Measurements from ENCODE around the gene LRMDA.
"Not testable (repeated sequence)": the region's sequence is repeated elsewhere in the genome, so short reads cannot be mapped to it uniquely, and the experiment has no call there.

The LRMDA gene

DNA sequence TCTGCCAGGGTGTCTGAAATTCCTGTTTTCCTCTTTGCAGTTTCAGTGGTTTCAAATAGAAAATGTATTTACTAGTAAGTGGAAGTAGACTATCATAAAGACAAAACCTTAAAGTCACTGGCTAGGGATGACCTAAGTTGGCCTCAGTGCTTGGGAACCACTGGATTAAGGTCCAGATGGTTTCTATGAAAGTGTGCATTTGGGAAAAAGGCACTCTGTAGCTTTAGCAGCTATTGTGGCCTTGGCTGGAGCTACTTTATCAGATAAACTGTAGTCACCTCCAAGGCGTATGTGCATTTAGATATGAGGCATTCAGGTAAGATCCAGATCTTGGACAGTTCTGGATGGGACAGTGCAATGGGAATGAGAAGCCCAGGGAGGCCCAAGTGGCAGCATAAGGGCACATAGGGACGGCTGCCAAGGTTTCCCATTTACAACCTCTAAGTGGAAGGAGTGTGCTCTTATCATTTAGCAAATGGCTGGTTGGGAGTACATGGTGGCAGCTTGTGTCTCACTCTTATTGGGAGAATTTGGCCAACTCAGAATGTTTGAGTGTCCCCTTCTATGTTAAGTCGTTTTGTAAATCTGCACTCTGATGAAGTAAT lies 185.6 kb downstream of the LRMDA start:
- no peak for DNase-seq

DNA sequence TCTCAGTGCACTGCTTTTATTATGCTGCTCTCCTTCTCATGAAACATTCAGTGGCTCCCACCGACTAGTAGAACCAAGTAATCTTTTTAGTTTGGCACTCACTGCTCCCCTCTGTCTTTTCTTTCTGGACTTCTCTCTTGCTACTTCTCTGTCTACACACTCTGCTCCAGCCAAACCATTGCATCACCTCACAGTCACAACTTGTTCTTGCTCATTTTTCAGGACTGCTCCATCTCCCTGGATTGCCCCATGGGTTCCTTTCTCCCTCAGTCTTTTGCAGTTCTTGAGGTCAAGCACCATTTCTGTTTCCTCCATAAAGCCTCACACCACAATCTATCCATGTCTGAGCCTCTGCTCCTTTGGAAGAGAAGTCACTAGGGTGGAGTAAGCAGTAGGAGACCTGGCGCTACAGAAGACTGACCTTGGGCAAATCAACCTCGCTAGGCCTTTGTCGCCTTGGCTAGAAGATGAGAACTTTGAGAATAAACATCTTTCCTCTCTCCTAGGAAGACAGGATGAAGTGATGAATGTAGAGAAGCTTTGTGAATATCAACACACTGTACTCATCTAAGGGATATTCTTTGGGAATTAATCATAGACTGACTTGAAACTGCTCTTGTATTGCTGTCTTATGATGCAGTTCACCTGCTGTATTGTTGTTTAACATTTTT lies 186.2 kb downstream of the LRMDA start:
- DNase-seq = no peak

DNA sequence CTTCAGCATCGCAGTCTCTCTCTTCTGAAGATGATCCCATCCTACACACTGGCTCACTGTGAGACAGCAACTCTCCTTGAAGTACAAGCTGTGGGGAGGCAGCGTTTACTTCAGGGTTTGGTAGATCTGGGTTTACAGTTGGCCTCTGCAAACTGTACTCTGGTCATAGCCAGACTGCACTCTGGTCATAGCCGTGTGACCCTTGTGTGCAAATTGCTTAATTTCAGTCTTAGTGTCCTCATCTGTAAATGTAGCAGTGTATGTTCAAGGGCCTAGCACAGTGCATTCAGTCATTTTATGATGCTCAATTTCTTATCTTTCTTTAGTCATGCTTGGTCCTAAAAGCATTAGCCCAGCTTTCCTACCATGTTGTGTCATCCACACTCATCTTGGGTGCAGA lies 188.2 kb downstream of the LRMDA start:
- no peak for DNase-seq

DNA sequence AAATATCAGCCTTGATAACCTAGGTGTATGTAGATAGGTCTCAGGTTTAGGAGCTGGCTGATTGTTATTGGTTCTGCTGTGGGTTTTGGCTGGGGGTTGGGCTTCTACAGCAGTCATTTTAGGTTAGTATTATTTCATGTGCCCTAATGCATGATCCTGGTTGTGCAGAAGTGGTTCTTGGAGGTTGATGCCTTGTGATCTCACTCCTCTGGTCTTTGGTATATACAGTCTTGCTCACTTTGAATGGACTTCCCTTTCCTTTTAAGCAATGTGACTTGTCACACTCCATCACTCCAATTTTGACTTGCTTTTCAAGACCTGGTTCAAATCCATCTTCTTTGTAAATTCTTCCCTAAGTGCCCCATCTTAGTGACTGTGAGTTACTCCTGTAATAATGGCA lies 188.9 kb downstream of the LRMDA start:
- no peak for DNase-seq

DNA sequence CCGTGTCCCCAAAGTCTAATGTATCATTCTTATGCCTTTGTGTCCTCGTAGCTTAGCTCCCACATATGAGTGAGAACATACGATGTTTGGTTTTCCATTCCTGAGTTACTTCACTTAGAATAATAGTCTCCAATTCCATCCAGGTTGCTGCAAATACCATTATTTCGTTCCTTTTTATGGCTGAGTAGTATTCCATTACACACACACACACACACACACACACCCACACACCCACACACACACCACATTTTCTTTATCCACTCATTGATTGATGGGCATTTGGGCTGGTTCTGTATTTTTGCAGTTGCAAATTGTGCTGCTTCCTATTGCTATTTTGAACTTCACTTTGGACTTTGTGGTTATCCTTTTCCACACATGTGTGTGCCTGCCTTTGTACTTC lies 189.6 kb downstream of the LRMDA start:
- DNase-seq = not testable (repeated sequence)

DNA sequence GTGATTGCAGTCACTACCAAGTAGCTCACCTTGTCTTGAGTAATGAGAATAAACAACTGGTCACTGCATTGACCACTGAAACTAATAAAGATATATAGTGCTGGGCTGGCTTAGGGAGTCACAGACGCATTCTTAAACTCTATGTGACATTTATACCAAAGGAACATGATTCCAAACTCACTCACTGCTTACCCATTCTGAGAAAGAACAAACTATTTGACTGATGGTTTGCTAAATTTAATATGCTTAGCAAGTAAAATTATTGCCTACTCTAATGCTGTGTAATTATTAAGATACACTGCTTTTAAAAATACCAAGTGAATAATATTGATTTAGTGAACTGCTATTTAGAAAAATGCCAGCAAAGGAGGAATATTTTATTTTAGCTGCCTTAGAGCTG lies 191.1 kb downstream of the LRMDA start:
- no peak for DNase-seq

DNA sequence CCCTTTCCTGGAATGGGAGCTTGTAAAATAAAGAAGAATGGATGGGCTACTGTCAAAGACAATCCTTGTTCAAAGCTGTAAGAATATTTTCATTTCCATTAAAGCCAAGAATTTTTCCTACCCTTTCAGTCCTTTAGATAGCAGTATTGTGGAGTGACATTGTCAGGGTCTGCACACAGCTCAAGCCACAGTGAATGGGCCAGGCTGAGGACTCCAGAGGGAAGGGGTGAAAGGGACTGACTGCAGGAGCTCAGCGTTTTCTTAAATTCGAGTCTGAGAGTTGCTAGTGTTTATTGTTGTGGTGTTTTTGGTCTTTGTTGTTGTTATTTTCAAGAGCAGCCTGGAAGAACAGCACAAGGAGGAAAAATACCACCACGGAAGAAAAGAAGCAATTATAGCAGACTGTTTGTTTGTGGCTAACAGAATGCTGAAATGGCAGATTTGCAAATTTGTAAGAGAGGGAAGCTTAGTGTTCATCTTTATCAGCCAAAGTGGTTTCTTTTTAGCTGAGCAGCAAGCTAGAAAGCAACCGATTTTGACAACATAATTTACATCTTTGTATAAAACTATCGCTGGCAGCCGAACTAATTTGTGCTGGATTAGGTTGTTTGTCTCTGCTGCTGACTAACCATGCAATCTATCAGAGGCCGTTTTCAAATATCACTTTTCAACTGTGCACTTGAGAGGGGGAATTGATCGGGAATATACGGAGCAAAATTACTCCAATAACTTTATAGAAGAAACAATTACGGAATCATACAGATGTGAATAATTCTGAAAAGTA lies 192.1 kb downstream of the LRMDA start:
- DNase-seq = no peak

DNA sequence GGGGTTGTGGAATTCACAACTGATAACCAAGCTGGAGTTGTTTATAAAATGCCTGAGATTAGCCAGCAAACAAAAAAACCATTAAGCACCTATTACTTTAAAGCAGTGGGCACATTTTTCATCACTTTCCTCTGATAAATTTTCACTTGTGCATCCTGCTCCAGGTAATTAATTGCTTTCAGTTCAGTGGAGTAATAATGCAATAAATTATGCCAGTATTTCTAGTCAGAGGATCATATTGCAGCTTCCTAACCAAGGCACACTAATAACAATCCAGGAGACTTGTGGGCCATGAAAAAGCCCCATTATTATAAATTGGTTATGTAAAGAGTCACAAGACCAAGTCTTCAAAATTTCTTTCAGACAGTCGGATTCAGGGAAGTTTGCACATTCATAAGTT lies 193.2 kb downstream of the LRMDA start:
- DNase-seq = no peak

DNA sequence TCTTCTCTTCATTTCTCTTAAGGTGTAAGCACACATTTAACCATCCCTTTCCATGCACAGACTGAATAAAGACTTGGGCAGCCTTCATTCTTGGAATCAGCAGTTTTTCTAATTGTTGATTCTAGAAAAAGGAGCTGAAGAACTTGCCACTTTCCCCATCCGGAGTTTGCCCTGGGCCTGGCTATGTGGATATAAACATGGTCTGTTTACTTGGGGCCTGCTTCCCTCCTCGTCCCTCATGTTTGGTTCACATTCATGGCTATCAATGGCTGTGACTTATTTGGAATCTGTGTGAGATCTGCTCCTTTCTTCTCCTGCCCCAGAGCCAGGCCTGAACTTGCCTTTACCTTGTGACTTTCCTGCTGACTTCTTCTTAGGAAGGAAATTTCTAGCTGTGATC lies 199.3 kb downstream of the LRMDA start:
- DNase-seq = no peak

DNA sequence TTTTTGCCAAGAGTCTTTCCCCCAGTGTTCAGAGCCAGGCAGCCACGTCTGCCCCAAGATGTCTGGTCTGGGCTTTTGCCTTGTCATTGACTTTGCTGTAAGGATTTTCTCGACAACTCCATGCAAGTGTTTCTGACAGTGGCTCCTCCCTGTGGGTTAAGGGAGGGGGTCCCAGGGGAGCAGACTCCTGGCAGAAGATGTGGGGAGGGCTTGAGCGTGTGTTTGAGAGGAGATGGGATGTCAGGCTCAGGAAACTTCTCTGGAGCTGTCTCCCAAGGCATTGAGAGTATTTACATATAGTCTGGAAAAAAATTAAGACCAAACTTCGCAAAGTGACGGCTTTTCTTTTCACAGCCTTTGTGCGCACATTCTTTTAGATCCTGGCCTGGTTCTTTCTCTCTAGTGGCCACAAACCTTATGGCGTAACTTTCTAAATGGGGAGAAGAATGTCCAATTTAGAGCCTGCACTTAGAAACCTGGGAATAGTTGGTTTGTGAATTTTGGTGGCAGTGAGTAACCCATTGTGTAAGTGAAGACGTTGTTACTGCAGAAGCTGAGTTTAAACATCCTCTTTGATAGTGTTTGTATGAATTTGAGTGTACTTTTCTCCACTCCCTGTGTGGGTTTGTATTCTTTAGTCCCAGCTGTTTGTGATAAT lies 201.5 kb downstream of the LRMDA start:
- no peak for DNase-seq

DNA sequence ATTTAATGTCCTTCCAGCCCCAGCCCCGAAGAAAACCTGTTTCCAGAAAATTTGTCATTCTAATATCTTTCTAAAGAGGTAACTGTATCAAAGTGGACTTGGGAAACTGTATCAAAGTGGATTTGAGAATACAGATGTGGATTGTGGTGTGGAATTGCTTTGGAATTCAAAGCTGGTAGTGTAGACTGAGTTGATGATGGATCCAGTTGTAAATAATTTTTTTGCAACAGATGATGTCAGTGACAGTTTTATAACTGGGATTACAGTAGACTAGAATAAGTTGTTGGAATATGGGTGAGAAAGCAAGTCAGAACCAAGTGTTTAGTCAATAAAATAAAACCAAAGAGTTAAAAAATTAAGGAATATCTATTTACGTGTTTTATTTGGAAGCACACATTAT lies 202.1 kb downstream of the LRMDA start:
- DNase-seq = no peak

DNA sequence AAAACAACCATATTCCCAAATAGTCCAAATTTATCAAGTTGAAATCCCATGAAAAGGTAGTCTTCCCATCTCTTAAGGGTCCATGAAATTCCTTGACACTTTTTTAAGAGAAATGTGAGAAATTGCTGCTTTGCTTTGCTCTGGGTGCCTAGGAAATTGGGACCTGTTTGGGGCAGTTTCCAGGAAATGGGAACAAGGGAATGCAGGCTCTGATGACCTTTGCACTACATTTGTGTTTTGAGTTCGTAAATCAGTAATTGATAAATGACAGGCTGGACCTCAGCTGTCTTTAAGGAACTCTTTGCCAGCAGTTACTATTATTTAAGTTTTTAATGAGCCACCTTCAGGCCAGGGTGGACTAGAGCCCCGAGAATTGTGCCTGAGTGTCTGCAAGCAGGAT lies 203.5 kb downstream of the LRMDA start:
- DNase-seq = no peak

DNA sequence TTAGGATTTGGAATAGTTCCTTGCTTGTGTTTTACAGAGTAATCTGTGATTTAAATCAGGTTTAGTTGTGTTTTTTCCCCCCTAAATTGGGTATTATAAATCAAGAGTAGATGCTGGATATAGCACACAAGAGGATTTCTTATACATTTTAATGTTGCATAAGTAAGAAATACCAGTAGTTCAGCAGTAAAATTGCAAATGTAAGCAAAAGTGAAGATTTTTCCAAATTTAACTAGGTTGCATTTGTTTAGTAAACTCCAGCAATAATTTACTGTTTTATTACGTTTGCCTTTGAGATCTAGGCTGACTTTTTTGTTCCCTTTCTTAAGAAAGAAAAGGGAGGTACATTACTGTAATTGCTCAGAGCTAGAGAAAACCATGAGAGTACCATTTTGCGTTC lies 207.3 kb downstream of the LRMDA start:
- no peak for DNase-seq

DNA sequence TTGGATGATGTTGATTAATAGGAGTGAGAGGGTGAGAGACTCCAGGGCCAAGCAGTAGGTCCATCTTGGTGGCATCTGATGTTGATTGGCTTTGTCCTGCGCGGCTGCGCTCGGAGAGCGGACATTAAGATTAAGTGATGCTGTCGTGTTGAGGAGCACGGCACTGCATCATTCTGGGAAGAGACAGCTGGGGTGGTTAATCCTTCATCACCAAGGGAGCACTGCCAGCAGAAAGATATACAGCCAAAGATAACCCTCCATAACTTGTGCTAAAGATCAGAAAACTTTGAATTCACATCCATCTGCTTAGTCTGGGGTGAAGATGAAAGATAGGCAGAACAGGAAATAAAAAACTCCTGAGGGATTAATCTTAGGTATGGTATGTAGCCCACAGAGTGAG lies 208.3 kb downstream of the LRMDA start:
- no peak for DNase-seq

DNA sequence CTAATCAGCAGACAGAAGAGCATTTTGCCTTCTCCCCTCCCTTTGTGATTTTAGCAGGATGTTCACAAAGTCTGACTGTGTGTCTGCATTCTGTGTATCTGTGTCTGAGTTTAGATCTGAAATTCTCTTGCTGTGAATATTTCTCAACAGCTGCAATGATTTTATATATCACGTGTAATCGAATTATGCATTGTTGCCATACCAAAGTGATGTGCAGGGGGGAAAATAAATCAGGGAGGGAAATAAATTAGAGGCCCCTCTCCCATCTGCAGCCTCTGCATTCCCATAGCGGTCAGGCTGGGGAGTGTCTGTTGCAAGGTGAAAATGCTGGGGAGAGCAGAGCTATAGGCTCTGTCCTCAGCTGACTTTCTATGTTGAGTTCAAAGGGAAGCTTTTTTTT lies 209.0 kb downstream of the LRMDA start:
- no peak for DNase-seq

DNA sequence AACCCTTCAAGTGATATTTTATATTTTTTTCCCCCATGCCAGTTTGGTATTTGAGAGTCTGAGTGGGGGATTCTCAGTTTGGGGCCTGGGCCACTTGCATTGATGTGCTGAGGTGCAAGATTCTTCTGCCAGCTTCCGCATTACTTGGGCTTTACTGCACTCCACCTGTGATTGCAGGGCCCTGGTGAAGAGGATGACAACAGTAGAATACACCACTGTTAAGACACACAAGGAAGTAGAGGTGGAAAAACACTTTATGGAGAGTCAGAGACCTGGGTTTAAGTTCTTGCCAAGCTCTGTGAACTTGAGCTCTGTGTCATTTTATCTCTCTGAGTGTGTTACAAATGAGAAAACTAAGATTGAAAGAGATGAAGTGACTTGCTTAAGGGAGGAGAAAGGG lies 209.4 kb downstream of the LRMDA start:
- no peak for DNase-seq

DNA sequence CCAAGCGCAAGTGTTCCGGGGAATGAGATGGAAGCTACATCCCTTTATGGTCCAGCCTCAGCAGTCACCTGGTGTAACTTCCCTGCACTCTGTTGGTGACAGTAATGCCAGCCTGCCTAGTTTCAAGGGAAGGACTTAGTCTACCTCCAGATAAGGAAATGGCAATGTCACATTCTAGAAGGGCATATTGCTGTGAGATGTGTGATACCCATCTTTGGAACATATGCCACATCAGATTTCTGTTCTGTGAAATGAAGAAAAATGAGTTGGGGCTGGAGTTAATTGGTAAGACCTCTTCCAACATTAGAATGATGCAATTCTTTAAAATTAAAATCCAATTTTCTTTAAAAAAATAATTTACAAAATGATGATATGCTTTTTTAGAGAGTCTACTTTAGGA lies 212.0 kb downstream of the LRMDA start:
- DNase-seq = no peak

DNA sequence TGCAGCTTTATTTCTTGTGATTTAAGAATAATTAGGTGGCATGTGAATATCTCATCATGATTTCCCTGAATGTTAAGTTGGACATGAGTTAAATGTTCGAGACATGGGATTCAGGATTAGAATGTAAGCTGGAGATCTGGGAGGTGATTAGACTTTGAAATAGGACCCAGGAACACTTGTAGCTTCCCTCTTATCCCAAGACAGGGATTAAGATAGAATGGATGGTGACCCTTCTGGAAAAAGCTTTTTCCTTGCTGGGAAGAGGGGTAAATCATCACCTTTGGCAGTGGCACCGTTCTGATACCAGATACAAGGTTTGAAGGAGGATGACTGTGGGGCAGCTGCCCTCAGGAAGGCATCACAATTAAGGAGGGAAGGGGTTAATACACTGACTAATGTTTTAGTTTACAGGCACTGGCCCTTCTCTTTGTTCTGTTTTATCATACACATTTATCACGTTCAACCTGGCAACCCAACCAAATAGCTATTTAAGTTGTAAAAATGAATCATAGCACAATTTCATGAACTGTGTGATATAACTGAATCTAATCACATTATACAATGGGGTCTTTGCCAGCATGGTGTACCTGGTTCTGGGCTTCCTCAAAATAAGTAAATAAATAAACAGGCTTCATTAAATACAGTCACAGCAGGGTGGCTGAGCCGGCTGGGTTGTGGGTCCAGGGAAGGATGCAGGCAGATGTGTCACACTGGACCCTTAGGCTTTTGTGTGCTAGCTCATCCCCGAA lies 212.7 kb downstream of the LRMDA start:
- no peak for DNase-seq

DNA sequence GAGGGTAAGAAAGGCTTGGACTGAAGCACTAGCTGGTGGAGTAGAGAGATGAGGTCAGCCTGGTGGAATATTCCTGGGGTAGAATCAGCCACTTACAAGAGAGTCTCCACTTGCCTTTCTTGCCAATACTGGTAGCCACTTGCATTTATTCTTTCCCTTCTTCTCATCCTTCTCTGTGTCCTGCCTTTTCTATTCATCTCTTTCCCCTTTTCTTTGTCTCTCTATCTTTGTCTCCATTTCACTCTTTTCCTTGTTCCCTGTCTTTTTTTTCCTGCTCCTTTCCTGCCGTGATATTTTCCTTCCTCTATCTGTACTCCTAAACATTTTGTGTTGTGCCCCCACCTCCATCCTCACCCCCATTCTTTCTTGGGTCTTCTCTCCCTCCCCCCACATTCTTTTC lies 214.3 kb downstream of the LRMDA start:
- no peak for DNase-seq

DNA sequence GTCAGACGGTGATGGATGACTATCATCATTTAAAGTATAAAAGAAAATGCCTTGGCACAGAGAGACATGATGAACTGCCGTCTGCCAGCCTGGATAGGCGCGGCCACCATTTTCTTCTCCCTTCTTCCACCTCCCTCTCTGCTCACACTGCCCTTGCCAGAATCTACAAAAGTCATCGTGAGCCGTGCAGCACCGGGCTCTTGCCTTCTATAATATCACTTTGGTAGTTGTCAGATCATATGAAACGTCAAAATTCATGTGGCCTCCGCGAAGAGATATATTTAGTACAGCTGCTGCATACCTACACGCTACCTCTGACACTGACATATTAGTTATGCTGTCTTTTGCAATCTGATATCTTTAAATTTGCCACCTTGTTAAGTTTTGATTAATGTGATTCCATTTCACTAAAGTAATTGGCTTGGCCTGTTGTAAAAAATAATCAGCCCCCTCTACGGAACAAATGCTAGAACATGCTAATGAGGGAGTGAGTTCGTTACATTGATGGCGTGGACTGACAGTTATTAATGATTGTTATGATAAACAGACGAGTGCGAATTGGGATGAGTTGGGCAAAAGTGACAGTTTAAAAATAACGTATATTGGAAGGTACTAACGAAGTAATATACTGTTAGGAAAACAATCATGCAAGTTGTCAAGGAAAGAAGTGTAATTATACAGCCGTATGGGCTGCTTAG lies 214.9 kb downstream of the LRMDA start:
- no peak for DNase-seq

DNA sequence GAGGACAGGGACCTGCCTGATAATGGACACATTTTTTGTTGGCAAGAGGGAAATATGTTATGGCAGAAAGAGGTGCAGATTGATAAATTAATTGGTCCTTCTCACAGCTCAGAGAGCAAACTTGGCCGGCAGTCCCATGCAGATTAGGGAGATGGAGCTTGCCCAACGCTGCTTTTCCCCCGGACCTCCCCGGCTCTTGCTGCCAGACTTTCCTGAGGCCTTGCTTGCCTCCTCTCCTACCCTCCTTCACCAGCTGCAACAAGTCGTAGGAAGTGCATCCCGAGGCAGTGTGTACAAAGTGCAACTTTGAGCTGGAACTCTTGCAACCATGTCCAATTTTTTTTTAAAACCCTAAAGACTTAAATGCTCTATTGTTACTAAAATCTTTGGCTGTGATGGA lies 215.5 kb downstream of the LRMDA start:
- DNase-seq = no peak

DNA sequence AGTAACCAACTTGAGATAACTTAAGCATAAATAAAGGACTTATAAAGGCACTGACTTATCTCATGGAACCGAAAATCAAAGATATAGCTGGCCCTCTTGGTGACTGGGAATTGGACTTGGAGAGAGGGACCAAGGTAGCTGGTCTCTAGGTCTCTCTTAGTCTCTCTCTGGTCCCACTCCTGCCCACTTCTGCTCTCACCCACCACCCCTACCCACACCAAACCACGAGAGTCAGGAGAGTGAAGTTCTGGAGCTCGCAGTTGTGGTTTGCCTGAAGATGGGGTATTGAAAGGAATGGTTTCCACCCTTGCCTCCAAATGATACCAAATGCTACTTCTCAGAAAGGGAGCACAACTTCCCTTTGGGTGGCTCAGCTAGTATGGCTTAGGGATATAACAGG lies 216.3 kb downstream of the LRMDA start:
- no peak for DNase-seq

DNA sequence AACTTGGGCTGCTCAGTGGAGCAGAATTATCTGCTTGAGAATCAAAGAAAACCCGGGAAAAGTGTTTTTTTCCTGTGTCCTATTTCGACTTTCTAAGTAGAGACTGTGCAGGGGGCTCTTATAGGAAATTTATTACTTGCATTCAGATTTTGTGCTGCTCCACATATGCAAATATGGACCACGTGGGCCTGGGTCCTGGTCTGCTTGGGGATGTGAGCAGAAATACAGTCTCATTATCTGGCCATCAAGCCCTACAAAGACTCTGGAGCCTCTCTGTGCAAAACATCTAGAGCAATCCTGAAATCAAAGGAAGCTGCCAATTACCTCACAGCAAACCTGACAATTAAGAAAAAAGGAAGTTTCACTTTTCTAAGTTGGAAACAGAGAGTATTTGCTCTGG lies 216.9 kb downstream of the LRMDA start:
- no peak for DNase-seq

All from NCI-H2029 treated with DMSO at 0.1 percent for 48 hours (cell line).